LNCaP clone FGC (cell line): ENCODE data around the gene VRK3.
"Not testable (repeated sequence)": the region's sequence is repeated elsewhere in the genome, so short reads cannot be mapped to it uniquely, and the experiment has no call there.

ENCODE experiments used
- DNase-seq: peaks from one replicate; pipeline ENCODE4 v3.0.0-alpha.2; 2011; ENCODE audit warnings: low read depth
- H3K4me3 ChIP-seq: 2 replicates; pipeline ENCODE4 v1.5.1; 2011; ENCODE audit warnings: mild to moderate bottlenecking, low read depth, low read length, control low read depth
- CTCF ChIP-seq: IDR thresholded peaks from 2 replicates; pipeline ENCODE4 v1.5.1; 2012; ENCODE audit warnings: mild to moderate bottlenecking; ENCODE audit not compliant: control insufficient read depth, insufficient read depth; ENCODE audit errors: extremely low read depth

Gene VRK3

GRCh38 chr19:49951806-49952478 lies 73.2 kb downstream of the VRK3 start:
- no peak for TF ChIP-seq CTCF
- DNase-seq, result no peak
- no peak overlapping the region for H3K4me3 ChIP-seq

- H3K4me3 ChIP-seq, result no peak overlapping the region
These were observed 74.1 kb downstream of the VRK3 start for GRCh38 chr19:49950956-49951526.

GRCh38 chr19:49950590-49950948 lies 74.6 kb downstream of the VRK3 start:
- TF ChIP-seq CTCF, result no peak
- no peak overlapping the region for H3K4me3 ChIP-seq
- no peak for DNase-seq

More at GRCh38 chr19:49950956-49951526, 74.1 kb downstream of the VRK3 start:
- no peak for DNase-seq
- no peak for TF ChIP-seq CTCF

GRCh38 chr19:49949742-49950589 lies 75.2 kb downstream of the VRK3 start:
- no peak for DNase-seq
- no peak overlapping the region for H3K4me3 ChIP-seq
- TF ChIP-seq CTCF, result no peak

- no peak overlapping the region for H3K4me3 ChIP-seq
- no peak for TF ChIP-seq CTCF
- no peak for DNase-seq
These were observed 78.8 kb downstream of the VRK3 start for GRCh38 chr19:49946415-49946814.

GRCh38 chr19:49944567-49944966 lies 80.6 kb downstream of the VRK3 start:
- H3K4me3 ChIP-seq, DNase-seq: not testable (repeated sequence)

- no peak for TF ChIP-seq CTCF
- H3K4me3 ChIP-seq, result no peak overlapping the region
- no peak for DNase-seq
These were observed 84.7 kb downstream of the VRK3 start for GRCh38 chr19:49940482-49940791.
